Activated CD4-positive, CD25-positive, alpha-beta regulatory T cell (primary cell): ENCODE data around the gene TMEM273.

Source experiments
- DNase-seq, 4 experiments: peaks; one replicate each; lab custom pipeline; 2025; lab: John Stamatoyannopoulos, UW

The TMEM273 gene

DNA sequence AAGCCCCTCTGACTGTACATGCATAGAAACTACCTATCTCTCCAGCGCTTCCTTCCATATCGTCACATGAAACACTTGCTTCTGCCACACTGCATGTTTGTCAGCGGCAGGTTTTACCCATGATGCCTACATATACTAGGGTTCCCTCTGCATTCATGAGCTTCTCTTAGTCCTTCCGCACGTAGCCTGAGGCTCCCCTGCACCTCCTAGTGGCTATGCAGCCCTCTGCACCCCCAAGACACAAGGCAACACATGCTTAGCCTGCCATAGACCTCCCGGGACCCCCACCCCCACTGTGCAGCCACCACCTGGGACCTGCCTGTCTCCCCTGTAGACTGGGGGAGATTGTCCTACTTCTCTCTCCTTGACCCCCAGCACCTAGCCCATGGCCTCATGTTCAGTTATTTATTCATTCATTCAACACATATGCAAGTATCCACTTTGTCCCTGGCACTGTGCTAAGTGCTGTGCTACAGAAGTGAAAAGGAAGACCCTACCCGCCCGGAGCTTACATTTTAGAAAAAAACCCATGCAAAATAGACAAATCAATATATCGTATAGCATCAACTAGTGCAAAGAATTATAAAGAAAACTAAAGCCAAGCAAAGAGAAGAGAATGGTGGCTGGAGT, 23.5 kb downstream of the TMEM273 start:
- DNase-seq, result no peak

- no peak for DNase-seq
Observed at GRCh38 chr10:49163741-49164140, 24.4 kb downstream of the TMEM273 start.

DNA sequence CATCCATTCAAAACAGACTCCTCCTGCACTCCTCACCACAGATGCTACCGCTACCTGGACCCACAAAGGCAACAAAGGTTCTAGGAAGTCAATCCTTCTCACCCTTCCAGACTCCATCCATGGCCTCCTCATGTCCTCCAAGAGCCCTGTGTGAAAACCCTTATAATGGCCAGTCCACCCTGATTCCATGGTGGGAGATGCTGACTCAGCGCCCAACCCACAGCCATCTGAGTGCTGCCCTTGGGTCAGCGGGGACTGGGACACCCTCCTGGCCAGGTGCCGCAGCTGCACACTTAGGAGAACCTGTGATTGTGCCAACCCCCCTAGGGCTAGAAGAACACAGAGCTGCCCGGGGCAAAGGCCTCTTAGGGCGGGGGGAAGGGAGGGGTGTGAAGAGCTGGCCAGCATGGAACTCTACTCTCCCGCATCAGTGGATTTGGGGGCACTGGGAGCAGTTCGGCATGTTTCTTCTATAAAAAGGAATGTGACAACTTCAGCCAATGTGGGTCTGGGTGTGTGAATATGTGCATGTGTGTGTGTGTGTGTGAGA, 25.4 kb downstream of the TMEM273 start:
- no peak for DNase-seq

DNA sequence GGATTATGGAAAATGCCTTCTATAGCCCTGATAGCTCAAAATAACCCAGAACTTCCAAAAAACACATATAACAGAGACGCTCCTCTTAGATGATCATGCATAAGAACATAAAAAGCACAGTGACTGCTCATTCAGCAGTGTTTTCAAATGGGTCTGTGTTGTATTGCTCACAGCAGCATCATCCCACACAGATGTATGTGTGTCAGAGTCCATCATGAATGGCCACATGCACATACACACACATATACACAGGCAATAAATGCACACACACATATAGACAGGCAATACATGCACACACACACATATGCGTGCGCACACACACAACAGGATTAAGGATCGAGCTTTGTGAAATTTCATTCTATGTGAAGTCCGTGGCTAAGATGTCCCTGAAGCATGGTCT, 26.1 kb downstream of the TMEM273 start:
- DNase-seq, result no peak

DNA sequence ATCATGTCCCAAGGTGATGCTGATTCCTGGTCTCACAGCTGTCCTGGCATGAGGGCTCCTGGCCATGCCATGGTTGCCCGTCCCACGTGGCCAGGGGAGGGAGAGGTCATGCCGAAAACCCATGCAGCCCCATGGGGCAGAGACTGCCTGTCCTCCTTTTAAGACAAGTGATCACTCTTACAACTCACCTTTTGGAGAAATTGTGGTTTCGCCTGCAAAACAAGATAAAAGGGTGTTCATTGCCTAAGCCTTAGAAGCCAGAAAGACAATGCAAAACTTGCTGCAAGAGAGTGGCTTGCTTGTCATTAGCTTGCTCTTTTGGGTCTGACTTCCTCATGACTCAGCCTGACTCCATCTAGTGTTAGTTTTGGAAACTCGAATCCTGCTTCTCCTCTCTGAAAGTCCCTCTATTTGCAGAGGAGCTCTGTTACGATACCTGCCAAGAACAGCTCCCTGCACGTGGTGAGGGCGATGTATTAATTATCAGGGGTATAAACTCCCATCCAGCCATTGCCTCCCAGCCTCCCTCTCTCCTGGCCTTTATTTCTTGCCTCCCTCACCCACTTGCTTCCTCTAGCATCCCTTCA, 26.7 kb downstream of the TMEM273 start:
- DNase-seq, result no peak

- no peak for DNase-seq
Observed at GRCh38 chr10:49160814-49161213, 27.4 kb downstream of the TMEM273 start.

GRCh38 chr10:49160110-49160509, 28.1 kb downstream of the TMEM273 start:
- no peak for DNase-seq

DNA sequence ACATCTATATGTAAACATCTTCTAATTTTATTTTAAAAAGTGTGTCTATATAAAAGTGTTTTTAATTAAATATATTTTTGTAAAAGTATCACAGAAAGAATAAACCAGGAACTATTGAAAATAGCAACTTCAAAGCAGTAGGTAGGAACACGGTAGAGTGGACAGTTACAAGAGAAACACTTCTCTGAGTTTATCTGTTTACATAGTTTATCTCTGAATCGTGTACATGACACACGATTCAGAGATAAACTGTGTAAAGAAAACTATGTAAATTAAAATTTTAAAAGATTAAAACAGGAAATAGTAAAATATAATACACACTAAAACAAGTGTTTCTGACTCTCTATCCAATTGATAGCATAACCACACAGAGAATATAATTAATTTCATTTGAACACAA, 29.3 kb downstream of the TMEM273 start:
- no peak for DNase-seq

- DNase-seq, result no peak
Observed at GRCh38 chr10:49158404-49158803, 29.8 kb downstream of the TMEM273 start.

- DNase-seq, result no peak
Observed at GRCh38 chr10:49157229-49157628, 31.0 kb downstream of the TMEM273 start.

GRCh38 chr10:49154641-49155040, 33.5 kb downstream of the TMEM273 start:
- no peak for DNase-seq

DNA sequence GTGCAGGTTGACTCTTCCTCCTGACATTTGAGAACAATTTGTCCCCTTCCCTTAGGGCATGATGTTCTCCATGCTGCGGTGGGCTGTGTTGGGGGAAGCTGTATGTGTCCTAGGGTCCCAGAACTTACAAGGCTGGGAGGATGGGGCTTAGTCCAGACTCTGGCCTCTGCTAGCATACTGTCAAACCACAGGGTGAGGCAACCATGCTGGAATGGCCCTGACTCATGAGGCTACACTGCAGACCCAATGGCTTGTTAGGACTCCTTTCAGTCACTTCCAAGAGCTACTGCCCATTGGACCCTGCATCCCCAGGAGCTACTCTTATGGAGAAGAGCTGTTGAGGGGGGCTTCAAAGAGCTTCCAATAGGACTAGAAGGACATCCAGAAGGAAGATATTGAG, 34.2 kb downstream of the TMEM273 start:
- no peak for DNase-seq

DNA sequence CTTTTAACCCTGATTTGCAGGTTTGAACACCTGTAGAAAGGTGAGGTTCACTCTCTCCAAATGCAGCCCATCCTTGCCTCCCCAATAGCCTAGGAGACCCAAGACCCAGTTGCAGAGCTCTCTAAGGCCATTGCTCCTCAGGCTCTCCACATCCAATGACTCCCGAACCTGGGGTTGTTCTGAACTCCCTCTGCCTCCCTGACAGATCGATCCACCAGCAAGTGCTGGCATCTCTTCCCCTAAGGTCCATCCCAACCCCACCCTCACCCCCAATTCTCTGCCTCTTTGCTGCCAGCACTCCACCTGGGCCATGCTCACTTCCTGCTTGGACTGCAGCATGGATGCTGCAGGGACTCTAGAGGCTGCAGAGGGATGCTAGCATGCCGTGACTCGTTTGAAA, 35.1 kb downstream of the TMEM273 start:
- DNase-seq, result no peak

- no peak for DNase-seq
Observed at GRCh38 chr10:49152663-49153062, 35.5 kb downstream of the TMEM273 start.

- DNase-seq, result no peak
Observed at GRCh38 chr10:49152037-49152436, 36.2 kb downstream of the TMEM273 start.

DNA sequence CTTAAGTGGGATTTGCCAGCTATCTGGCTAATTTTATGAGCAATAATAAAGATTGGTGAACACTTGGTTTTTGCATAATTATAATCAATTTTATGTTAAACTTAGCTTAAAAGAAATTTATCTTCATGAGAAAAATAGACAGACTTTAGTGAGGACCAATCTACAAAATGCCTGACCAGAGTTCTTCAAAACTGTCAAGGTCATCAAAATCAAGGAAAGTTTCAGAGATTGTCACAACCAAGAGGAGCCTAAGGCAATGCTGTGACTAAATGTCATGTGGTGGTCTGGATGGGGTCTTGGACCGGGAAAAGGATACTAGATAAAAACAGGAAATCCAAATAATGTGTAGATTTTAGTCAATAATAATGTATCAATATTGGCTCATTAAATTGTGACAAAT, 36.7 kb downstream of the TMEM273 start:
- DNase-seq, result no peak

GRCh38 chr10:49151025-49151445, 37.2 kb downstream of the TMEM273 start:
- no peak for DNase-seq

- DNase-seq, result no peak
Observed at GRCh38 chr10:49150426-49150825, 37.8 kb downstream of the TMEM273 start.

DNA sequence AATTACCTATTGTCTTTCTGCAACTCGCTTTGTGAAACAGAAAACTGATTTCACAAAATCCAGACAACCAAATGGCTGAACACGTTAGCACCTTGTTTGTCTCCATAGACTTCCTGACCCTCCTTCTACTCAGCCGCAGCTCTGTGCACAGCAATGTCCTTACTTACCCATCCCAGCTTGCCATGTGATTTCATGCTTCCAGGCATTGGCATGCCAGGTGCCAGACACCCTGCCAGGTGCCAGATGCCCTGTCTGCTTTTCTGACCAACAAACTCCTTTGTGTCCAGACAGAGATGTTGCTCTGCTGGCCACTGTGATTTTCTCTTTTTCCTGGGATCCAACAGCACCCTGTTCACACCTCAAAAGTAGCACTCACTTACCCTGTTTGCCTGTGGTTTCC, 38.3 kb downstream of the TMEM273 start:
- DNase-seq, result no peak

GRCh38 chr10:49144058-49144720, 44.0 kb downstream of the TMEM273 start:
- DNase-seq, result no peak

- DNase-seq, result no peak
Observed at GRCh38 chr10:49143249-49143648, 44.9 kb downstream of the TMEM273 start.

- DNase-seq, result no peak
Observed at GRCh38 chr10:49141541-49142332, 46.5 kb downstream of the TMEM273 start.
